CD4-positive, alpha-beta memory T cell (primary cell): Measurements from ENCODE around the gene ZNRF1. TPM values are rescaled to one million over a fixed set of nuclear protein-coding genes. Genes with fewer than 3 reads are reported as not detected.

ENCODE experiments used
- CTCF ChIA-PET: fragments of 350-600 bp; sonication (Branson Sonifier 250); formaldehyde crosslinking; loops from one replicate; lab custom pipeline; 2021; ENCODE audit warnings: inconsistent platforms; ENCODE audit not compliant: partially characterized antibody; lab: Charles Lee
- POLR2A ChIA-PET: fragments of 350-600 bp; sonication (Branson Sonifier 250); formaldehyde crosslinking; loops from one replicate; lab custom pipeline; 2021; ENCODE audit not compliant: partially characterized antibody; lab: Charles Lee
- DNase-seq, 5 donors: peaks; one replicate each; pipeline versions ENCODE4 v3.0.0 to v3.0.0-alpha.2; 2020 to 2022; ENCODE audit warnings: mixed read lengths in 1 of 5
- H3K27ac ChIP-seq: one replicate; pipeline ENCODE4 v1.7.0; 2013; ENCODE audit warnings: low read depth, low read length
- H3K27me3 ChIP-seq: 2 replicates; pipeline ENCODE4 v1.7.0; 2013; ENCODE audit warnings: mild to moderate bottlenecking, low read length, moderate library complexity; ENCODE audit not compliant: insufficient read depth
- H3K36me3 ChIP-seq: 2 replicates; pipeline ENCODE4 v1.7.0; 2013; ENCODE audit warnings: mild to moderate bottlenecking, low read length, moderate library complexity; ENCODE audit not compliant: insufficient read depth
- H3K4me1 ChIP-seq: 2 replicates; pipeline ENCODE4 v1.7.0; 2013; ENCODE audit warnings: mild to moderate bottlenecking, low read length, moderate library complexity; ENCODE audit not compliant: insufficient read depth
- H3K4me3 ChIP-seq, 2 donors: one replicate each; pipeline ENCODE4 v1.7.0; 2013; ENCODE audit warnings: low read length in 2 of 2, mild to moderate bottlenecking in 1 of 2
- H3K9me3 ChIP-seq, 2 donors: one replicate each; pipeline ENCODE4 v1.7.0; 2013; ENCODE audit warnings: low read length in 2 of 2, control low read depth in 1 of 2; ENCODE audit not compliant: control insufficient read depth in 1 of 2
- H3K27ac Mint-ChIP-seq, 7 donors: one replicate each; pipeline ENCODE4 v1.8.0; 2020 to 2021; ENCODE audit warnings: mixed read lengths in 7 of 7, mild to moderate bottlenecking in 6 of 7, inconsistent platforms in 3 of 7, moderate library complexity in 3 of 7
- H3K27me3 Mint-ChIP-seq, 2 donors: one replicate each; pipeline ENCODE4 v1.8.0; 2020 to 2021; ENCODE audit warnings: mixed read lengths in 2 of 2
- H3K36me3 Mint-ChIP-seq, 2 donors: one replicate each; pipeline ENCODE4 v1.8.0; 2020 to 2021; ENCODE audit warnings: mixed read lengths in 2 of 2, inconsistent platforms in 1 of 2, mild to moderate bottlenecking in 1 of 2
- H3K4me1 Mint-ChIP-seq, 4 donors: one replicate each; pipeline ENCODE4 v1.8.0; 2020 to 2021; ENCODE audit warnings: mixed read lengths in 4 of 4, mild to moderate bottlenecking in 1 of 4
- H3K4me3 Mint-ChIP-seq, 8 donors: one replicate each; pipeline ENCODE4 v1.8.0; 2020 to 2021; ENCODE audit warnings: mixed read lengths in 8 of 8, mild to moderate bottlenecking in 7 of 8, moderate library complexity in 6 of 8, inconsistent platforms in 3 of 8
- H3K9me3 Mint-ChIP-seq, 8 donors: one replicate each; pipeline ENCODE4 v1.8.0; 2020 to 2021; ENCODE audit warnings: mixed read lengths in 8 of 8, mild to moderate bottlenecking in 5 of 8, inconsistent platforms in 3 of 8, moderate library complexity in 1 of 8
- intact Hi-C: fragments of 100-400 bp; cut with micrococcal nuclease; formaldehyde crosslinking; loops from one replicate; pipeline ENCODE4 v1.15.1; 2023
- polyA plus RNA-seq, 2 donors: library from polyadenylated mRNA; unstranded; fragments of 300-500 nt; fragmentation: Illumina TruSeq; gene quantifications; one replicate each; pipeline ENCODE4 v1.2.3, GENCODE V29; 2021
- total RNA-seq, 2 experiments: library from RNA; stranded (reverse); gene quantifications; one replicate each; pipeline ENCODE4 v1.2.3, GENCODE V29; 2021

The ZNRF1 gene
- total and polyA plus RNA-seq, 4 experiments from 2014 or later, result 3.4 to 9.5 (median 6.1) TPM

DNA sequence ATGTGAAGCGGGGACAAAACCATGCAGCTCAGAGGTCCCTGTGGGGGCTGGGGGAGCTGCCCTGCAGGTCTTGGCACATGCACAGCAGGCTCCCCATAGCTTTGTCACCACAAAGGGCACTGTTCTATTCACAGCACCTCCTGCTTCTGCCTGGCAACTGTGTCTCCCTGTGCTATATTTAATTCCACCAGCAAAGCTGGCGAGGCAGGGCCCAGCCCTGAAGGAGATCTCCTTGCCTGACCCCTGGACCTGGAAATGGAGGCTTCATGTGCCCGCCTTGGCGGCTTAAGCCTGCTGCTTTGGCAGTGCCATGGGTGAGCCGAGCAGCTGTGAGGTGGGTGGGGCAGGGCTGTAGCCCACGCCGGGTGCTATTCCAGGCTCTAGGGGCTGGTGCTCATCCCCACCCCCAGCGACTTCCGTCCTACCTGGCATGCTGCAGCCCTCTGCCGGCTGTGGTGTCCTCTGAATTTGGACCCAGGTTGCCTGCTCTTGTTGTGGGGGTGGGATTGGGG, 111.0 kb downstream of the ZNRF1 start:
- no peak overlapping the region for H3K4me3 ChIP-seq
- peaks cover 0 to 1% of the 10 kb centered on the region in 2 donors for H3K27me3 Mint-ChIP-seq
- peak overlapping the region; percentile 52 to 83 (median 68) for H3K4me3 Mint-ChIP-seq
- no peaks in the 10 kb centered on the region for H3K36me3 Mint-ChIP-seq
- intact Hi-C loops, result loop anchor here (5.0 kb wide), 1 partner anchor 47 kb away; no protein-coding TSS in a partner anchor
- peaks cover 37 to 72% (median 54%) of the 10 kb centered on the region in 4 donors for H3K4me1 Mint-ChIP-seq
- peak overlapping the region; percentile 88 to 95 (median 92) for H3K27ac Mint-ChIP-seq
- H3K9me3 ChIP-seq, result no peaks in the 10 kb centered on the region
- H3K4me1 ChIP-seq, result peaks cover 68% of the 10 kb centered on the region
- peak overlapping the region; percentile 56 for H3K27ac ChIP-seq
- no peaks in the 10 kb centered on the region for H3K36me3 ChIP-seq
- H3K9me3 Mint-ChIP-seq, result peaks cover 0 to 3% (median 0%) of the 10 kb centered on the region in 8 donors
- no peak for DNase-seq
- ChIA-PET POLR2A (interaction anchor here (1.2 to 4.3 kb wide), 6 partner anchors 10 to 125 kb away, joined by 4 to 88 read pairs (median 30); partner anchors contain the start of genes WDR59 and ZNRF1), CTCF (interaction anchor here (1.0 to 7.5 kb wide), 15 partner anchors 9 to 296 kb away, joined by 3 to 254 read pairs (median 8); partner anchors contain the start of genes WDR59 and ZNRF1)
- H3K27me3 ChIP-seq, result no peaks in the 10 kb centered on the region

DNA sequence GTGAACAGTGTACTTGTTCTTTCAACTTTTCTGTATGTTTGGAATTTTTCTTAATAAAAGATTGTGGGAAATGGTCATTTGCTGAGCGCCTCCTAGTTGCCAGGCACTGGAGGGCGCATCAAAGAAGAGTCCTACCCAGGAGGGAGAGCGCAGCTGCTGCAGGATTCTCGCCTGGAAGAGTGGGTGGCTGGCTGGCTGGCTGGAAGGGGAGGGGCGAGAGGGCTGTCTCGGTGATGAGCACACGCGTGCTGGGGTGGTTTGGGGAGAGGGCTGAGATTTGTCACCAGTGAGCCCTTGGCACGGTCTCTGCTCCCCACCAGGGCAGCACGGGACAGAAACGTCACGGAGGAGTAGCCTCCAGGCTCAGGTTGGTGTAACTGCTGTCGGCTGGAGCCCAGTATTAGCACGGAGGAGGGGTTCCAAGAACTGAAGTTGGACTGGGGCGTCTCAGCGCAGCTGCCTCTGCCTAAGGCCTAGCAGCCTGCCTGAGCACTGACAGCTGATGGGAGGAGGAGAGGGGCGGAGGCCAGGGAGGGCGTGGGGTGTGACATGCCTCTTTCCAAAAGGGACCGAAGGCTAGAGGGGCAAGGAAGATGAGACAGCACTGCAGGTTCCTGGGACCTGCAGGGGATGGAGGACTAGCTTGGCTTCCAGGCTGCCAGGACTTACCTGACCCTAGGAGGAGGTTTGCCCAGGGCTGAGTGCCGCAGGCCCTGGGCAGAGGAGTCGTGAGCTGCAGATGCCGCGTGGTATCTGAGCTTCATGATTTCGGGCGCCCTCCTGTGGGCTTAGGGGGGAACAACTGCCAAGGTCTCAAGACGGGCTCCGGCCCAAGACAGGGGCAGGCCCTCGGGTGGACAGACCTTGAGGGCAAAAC, 112.1 kb downstream of the ZNRF1 start:
- Histone ChIP-seq H3K9me3 (no peaks in the 10 kb centered on the region), H3K4me3 (peak overlapping the region; percentile 5 to 39), H3K27me3 (no peaks in the 10 kb centered on the region), H3K36me3 (no peaks in the 10 kb centered on the region), H3K27ac (peak overlapping the region; percentile 56), H3K4me1 (peaks cover 58% of the 10 kb centered on the region)
- intact Hi-C loops, result loop anchor here (1.0 to 5.0 kb wide), 6 partner anchors 36 to 402 kb away; partner anchors contain the start of genes WDR59 and ZFP1
- peaks cover 0 to 3% (median 0%) of the 10 kb centered on the region in 8 donors for H3K9me3 Mint-ChIP-seq
- peak overlapping the region; percentile 9 to 77 (median 61) for H3K4me3 Mint-ChIP-seq
- ChIA-PET POLR2A (interaction anchor here (0.7 to 4.3 kb wide), 13 partner anchors 11 to 126 kb away, joined by 3 to 88 read pairs (median 4); partner anchors contain the start of genes WDR59 and ZNRF1), CTCF (interaction anchor here (0.6 to 7.5 kb wide), 56 partner anchors 9 to 504 kb away, joined by 3 to 254 read pairs (median 5); partner anchors contain the start of genes MLKL, WDR59, ZFP1 and ZNRF1)
- H3K27ac Mint-ChIP-seq, result peak overlapping the region; percentile 84 to 95 (median 92)
- no peaks in the 10 kb centered on the region for H3K36me3 Mint-ChIP-seq
- H3K27me3 Mint-ChIP-seq, result peaks cover 0 to 1% of the 10 kb centered on the region in 2 donors
- DNase-seq, result peak; percentile 79 to 84 (median 80)
- H3K4me1 Mint-ChIP-seq, result peaks cover 32 to 62% (median 47%) of the 10 kb centered on the region in 4 donors

DNA sequence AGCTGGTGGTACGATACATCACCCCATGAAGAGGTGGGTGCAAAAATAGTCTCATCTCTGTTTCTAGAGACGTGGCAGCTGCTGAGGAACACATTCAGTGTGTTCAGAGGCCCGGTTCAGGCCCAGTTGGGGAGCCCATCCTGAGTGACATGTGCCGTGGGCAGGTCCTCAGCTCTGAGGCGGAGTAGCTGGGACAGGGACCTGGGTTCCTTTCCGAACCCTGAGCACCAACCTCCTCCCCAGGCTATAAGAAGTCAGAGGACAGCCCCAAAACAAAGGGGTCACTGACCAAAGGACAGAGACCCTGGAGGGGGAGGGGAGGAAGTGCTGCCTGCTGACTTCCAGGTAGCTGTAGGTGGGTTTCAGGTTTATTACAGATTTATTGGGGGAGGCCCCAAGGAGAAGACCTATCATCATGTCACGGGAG, 112.7 kb downstream of the ZNRF1 start:
- Histone ChIP-seq H3K27ac (peak overlapping the region; percentile 56), H3K4me1 (peaks cover 51% of the 10 kb centered on the region), H3K27me3 (no peaks in the 10 kb centered on the region), H3K9me3 (no peaks in the 10 kb centered on the region), H3K36me3 (no peaks in the 10 kb centered on the region), H3K4me3 (peak overlapping the region in 1 of 2 donors; percentile 5)
- DNase-seq, result no peak
- Mint-ChIP-seq H3K4me3 (peak overlapping the region in 3 of 8 donors; percentile 18 to 72 (median 70)), H3K4me1 (peaks cover 29 to 58% (median 43%) of the 10 kb centered on the region in 4 donors), H3K36me3 (no peaks in the 10 kb centered on the region), H3K9me3 (peaks cover 0 to 3% (median 0%) of the 10 kb centered on the region in 8 donors), H3K27me3 (peaks cover 0 to 1% of the 10 kb centered on the region in 2 donors), H3K27ac (peak overlapping the region in 6 of 7 donors; percentile 15 to 95 (median 93))
- ChIA-PET CTCF (interaction anchor here (0.6 to 7.5 kb wide), 49 partner anchors 8 to 410 kb away, joined by 3 to 254 read pairs (median 6); partner anchors contain the start of genes MLKL, WDR59, ZFP1 and ZNRF1), POLR2A (interaction anchor here (0.7 to 4.3 kb wide), 12 partner anchors 12 to 127 kb away, joined by 3 to 88 read pairs (median 4); partner anchors contain the start of genes WDR59 and ZNRF1)
- intact Hi-C loops, result loop anchor here (1.0 to 5.0 kb wide), 6 partner anchors 36 to 402 kb away; partner anchors contain the start of genes WDR59 and ZFP1

DNA sequence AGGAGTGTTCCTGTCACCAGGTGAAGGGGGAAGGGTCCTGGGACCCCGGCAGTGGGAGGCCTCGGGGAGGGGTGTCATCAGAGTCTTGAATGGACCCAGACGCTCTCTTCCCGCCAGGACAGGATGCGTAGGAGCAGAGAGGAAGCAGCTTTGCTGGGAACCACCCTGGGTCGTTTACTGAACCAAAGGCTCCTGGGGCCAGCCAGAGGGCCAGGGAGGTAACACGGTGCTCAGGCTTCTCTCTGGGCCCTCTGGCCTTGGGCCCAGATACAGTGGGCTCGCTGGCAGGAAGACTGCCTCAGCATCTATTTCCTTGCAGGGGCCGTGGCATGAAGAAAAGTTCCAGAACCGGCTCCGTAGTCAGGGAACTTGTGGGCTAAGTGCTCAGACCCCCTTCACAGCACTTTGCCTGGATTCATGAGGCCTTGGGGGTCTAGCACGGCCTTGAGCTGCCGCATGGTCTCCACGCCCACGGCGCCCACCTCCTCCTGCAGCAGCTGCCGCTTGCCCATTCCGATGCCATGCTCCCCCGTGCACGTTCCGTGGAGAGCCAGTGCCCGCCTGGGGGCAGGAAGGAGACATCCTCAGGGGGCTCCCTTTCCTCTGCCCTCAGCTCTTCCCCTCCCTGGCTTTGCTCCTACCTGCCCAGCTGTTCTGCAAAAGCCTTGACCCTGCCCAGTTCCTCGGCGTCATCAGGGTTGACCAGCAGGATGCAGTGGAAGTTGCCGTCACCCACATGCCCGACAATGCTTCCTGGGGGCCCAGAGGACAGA, 113.3 kb downstream of the ZNRF1 start:
- no peak for DNase-seq
- peaks cover 28 to 54% (median 40%) of the 10 kb centered on the region in 4 donors for H3K4me1 Mint-ChIP-seq
- POLR2A ChIA-PET, result interaction anchor here (0.7 to 4.2 kb wide), 7 partner anchors 14 to 128 kb away, joined by 3 to 88 read pairs (median 4); partner anchors contain the start of genes WDR59 and ZNRF1
- H3K27ac Mint-ChIP-seq, result peak overlapping the region in 4 of 7 donors; percentile 10 to 95 (median 70)
- Histone ChIP-seq H3K4me3 (no peak overlapping the region), H3K9me3 (no peaks in the 10 kb centered on the region), H3K4me1 (peaks cover 45% of the 10 kb centered on the region), H3K27me3 (no peaks in the 10 kb centered on the region), H3K36me3 (no peaks in the 10 kb centered on the region), H3K27ac (no peak overlapping the region)
- peaks cover 0 to 1% of the 10 kb centered on the region in 2 donors for H3K27me3 Mint-ChIP-seq
- CTCF ChIA-PET, result interaction anchor here (0.8 to 7.5 kb wide), 40 partner anchors 8 to 411 kb away, joined by 3 to 254 read pairs (median 7); partner anchors contain the start of genes MLKL, WDR59, ZFP1 and ZNRF1
- peaks cover 0 to 3% (median 0%) of the 10 kb centered on the region in 8 donors for H3K9me3 Mint-ChIP-seq
- intact Hi-C loops, result loop anchor here (1.0 to 5.0 kb wide), 6 partner anchors 36 to 403 kb away; partner anchors contain the start of genes WDR59 and ZFP1
- H3K4me3 Mint-ChIP-seq, result no peak overlapping the region
- H3K36me3 Mint-ChIP-seq, result no peaks in the 10 kb centered on the region

DNA sequence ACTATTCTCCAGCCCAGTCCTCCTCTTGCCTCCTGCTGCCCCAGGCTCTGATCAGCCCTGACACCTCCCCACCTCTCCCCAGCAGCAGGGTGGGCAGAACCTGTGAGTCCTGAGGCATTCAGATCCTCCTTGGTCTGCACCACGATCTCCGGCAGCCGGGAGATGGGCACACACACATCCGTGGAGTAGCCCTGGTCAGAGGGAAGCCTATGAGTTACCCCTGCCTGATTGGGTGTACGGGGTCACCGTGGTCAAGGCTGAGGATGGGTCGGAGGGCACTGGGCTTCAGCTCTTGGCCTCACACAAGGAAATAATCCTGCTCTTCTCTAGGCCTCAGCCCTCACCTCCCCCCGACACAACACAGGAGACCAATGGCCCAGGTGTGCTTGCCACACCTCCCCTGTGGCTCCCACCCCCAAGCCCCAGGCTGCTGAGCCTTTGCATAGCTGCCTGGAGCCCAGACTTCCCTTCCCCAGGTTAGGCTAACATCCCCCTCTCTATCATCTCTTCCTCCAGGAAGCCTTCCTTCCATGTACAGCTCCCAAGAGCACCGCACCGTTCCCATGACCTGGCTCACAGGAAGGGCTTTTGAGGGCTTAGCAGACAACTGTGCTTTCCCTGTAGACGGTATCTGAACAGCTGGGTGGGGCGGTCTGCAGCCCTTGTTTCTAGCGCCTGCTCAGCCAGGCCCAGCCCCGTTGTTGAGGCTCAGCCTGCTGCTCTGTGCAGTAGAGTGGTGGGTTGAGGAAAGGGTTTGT, 114.1 kb downstream of the ZNRF1 start:
- no peak overlapping the region for H3K4me3 ChIP-seq
- DNase-seq, result no peak
- CTCF ChIA-PET, result interaction anchor here (0.8 to 7.5 kb wide), 9 partner anchors 8 to 299 kb away, joined by 3 to 254 read pairs (median 31); partner anchors contain the start of genes WDR59 and ZNRF1
- peaks cover 0 to 1% of the 10 kb centered on the region in 2 donors for H3K27me3 Mint-ChIP-seq
- H3K4me1 Mint-ChIP-seq, result peaks cover 27 to 47% (median 37%) of the 10 kb centered on the region in 4 donors
- H3K36me3 Mint-ChIP-seq, result no peaks in the 10 kb centered on the region
- peak overlapping the region in 1 of 7 donors; percentile 35 for H3K27ac Mint-ChIP-seq
- no peak overlapping the region for H3K27ac ChIP-seq
- no peaks in the 10 kb centered on the region for H3K27me3 ChIP-seq
- intact Hi-C loops, result loop anchor here (5.0 kb wide), 1 partner anchor 51 kb away; no protein-coding TSS in a partner anchor
- H3K4me3 Mint-ChIP-seq, result no peak overlapping the region
- H3K9me3 ChIP-seq, result no peaks in the 10 kb centered on the region
- POLR2A ChIA-PET, result no interaction called here
- H3K4me1 ChIP-seq, result peaks cover 37% of the 10 kb centered on the region
- peaks cover 0 to 3% (median 0%) of the 10 kb centered on the region in 8 donors for H3K9me3 Mint-ChIP-seq
- no peaks in the 10 kb centered on the region for H3K36me3 ChIP-seq
